HEK293 (cell line): ENCODE data around the gene SORL1-AS1.

Experiments used
- CTCF ChIP-seq: fragments of 450-650 bp; formaldehyde crosslinking; IDR thresholded peaks from 2 replicates; pipeline ENCODE4 v1.5.1; 2016; ENCODE audit warnings: missing biosample characterization, missing genetic modification characterization
- REPIN1 ChIP-seq: fragments of 450-650 bp; formaldehyde crosslinking; IDR thresholded peaks from 2 replicates; pipeline ENCODE4 v1.5.1; 2017; ENCODE audit warnings: missing biosample characterization, missing genetic modification characterization, low read depth
- ZNF274 ChIP-seq, 2 experiments: fragments of 200-500 bp in 1 of 2; fragments of 450-650 bp in 1 of 2; sonication (Bioruptor generic) in 1 of 2; formaldehyde crosslinking in 1 of 2; IDR thresholded peaks; 2 replicates each; pipeline versions ENCODE4 v1.5.1 to v1.6.1; 2014 to 2016; ENCODE audit warnings: borderline replicate concordance in 1 of 2, inconsistent platforms in 1 of 2, low read length in 1 of 2, missing biosample characterization in 1 of 2, missing genetic modification characterization in 1 of 2
- ZNF324 ChIP-seq: fragments of 450-650 bp; formaldehyde crosslinking; IDR thresholded peaks from 2 replicates; pipeline ENCODE4 v1.5.1; 2016; ENCODE audit warnings: missing biosample characterization, missing genetic modification characterization
- ZNF654 ChIP-seq: fragments of 450-650 bp; formaldehyde crosslinking; IDR thresholded peaks from 2 replicates; pipeline ENCODE4 v1.5.1; 2016; ENCODE audit warnings: low read depth, missing biosample characterization, missing genetic modification characterization
- ZSCAN30 ChIP-seq: fragments of 450-650 bp; IDR thresholded peaks from 2 replicates; pipeline ENCODE4 v1.5.1; 2018; ENCODE audit warnings: missing biosample characterization, mild to moderate bottlenecking, missing genetic modification characterization, moderate library complexity

- no peak for TF ChIP-seq ZNF274 (IDR thresholded peaks at IDR 0.05; ENCODE audit: low read length)
- TF ChIP-seq ZNF274 (tag by site-specific recombination; IDR thresholded peaks at IDR 0.05; ENCODE audit: borderline replicate concordance): no peak
- no peak for TF ChIP-seq ZNF324 (tag by site-specific recombination)
- TF ChIP-seq CTCF (tag by site-specific recombination): no peak
- TF ChIP-seq REPIN1 (tag by site-specific recombination): no peak
- TF ChIP-seq ZNF654 (tag by site-specific recombination): no peak
- no peak for TF ChIP-seq ZSCAN30
These were observed 20.5 kb upstream of the SORL1-AS1 start for GRCh38 chr11:121473064-121473777.
